MM.1S (cell line): ENCODE measurements around the gene C16orf54.

ENCODE experiments used
- CTCF ChIP-seq: fragments of 300-600 bp; sonication (generic); IDR thresholded peaks from 2 replicates; pipeline ENCODE4 v1.5.1; 2016; ENCODE audit warnings: antibody characterized with exemption, low read length, mixed read lengths
- EZH2 ChIP-seq: fragments of 300-600 bp; sonication (generic); optimal IDR thresholded peaks from 2 replicates; pipeline ENCODE3; 2017; ENCODE audit warnings: low read depth, mild to moderate bottlenecking, antibody characterized with exemption, low read length, mixed read lengths
- EZH2phosphoT487 ChIP-seq: fragments of 300-600 bp; sonication (generic); IDR thresholded peaks from 2 replicates; pipeline ENCODE4 v1.6.1; 2018; ENCODE audit warnings: antibody characterized with exemption, low read length

GRCh38 chr16:29717113-29717512, 28.7 kb downstream of the C16orf54 start:
- TF ChIP-seq CTCF (no peak), EZH2phosphoT487 (no peak), EZH2 (no peak)
